Measurements from ENCODE around the gene RIMKLB.
"Not testable (repeated sequence)": the region's sequence is repeated elsewhere in the genome, so short reads cannot be mapped to it uniquely, and the experiment has no call there.

- TF ChIP-seq CTCF (IDR thresholded peaks at IDR 0.05; ENCODE audit: insufficient read depth, low read length); GABPA (IDR thresholded peaks at IDR 0.05; ENCODE audit: low read depth); POLR2AphosphoS5 (IDR thresholded peaks at IDR 0.05; ENCODE audit: low read depth); SPI1 (IDR thresholded peaks at IDR 0.05; ENCODE audit: borderline replicate concordance, low read depth): not testable (repeated sequence)
- TF ChIP-seq, protein P1, sequence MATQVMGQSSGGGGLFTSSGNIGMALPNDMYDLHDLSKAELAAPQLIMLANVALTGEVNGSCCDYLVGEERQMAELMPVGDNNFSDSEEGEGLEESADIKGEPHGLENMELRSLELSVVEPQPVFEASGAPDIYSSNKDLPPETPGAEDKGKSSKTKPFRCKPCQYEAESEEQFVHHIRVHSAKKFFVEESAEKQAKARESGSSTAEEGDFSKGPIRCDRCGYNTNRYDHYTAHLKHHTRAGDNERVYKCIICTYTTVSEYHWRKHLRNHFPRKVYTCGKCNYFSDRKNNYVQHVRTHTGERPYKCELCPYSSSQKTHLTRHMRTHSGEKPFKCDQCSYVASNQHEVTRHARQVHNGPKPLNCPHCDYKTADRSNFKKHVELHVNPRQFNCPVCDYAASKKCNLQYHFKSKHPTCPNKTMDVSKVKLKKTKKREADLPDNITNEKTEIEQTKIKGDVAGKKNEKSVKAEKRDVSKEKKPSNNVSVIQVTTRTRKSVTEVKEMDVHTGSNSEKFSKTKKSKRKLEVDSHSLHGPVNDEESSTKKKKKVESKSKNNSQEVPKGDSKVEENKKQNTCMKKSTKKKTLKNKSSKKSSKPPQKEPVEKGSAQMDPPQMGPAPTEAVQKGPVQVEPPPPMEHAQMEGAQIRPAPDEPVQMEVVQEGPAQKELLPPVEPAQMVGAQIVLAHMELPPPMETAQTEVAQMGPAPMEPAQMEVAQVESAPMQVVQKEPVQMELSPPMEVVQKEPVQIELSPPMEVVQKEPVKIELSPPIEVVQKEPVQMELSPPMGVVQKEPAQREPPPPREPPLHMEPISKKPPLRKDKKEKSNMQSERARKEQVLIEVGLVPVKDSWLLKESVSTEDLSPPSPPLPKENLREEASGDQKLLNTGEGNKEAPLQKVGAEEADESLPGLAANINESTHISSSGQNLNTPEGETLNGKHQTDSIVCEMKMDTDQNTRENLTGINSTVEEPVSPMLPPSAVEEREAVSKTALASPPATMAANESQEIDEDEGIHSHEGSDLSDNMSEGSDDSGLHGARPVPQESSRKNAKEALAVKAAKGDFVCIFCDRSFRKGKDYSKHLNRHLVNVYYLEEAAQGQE (IDR thresholded peaks at IDR 0.05; ENCODE audit: insufficient replicate concordance, low read depth): not testable (repeated sequence)
Measured at GRCh38 chr12:8788706-8789105, 90.9 kb downstream of the RIMKLB start.

Data from HL-60 (cell line).